Measurements from ENCODE around the gene IPCEF1.

DNA sequence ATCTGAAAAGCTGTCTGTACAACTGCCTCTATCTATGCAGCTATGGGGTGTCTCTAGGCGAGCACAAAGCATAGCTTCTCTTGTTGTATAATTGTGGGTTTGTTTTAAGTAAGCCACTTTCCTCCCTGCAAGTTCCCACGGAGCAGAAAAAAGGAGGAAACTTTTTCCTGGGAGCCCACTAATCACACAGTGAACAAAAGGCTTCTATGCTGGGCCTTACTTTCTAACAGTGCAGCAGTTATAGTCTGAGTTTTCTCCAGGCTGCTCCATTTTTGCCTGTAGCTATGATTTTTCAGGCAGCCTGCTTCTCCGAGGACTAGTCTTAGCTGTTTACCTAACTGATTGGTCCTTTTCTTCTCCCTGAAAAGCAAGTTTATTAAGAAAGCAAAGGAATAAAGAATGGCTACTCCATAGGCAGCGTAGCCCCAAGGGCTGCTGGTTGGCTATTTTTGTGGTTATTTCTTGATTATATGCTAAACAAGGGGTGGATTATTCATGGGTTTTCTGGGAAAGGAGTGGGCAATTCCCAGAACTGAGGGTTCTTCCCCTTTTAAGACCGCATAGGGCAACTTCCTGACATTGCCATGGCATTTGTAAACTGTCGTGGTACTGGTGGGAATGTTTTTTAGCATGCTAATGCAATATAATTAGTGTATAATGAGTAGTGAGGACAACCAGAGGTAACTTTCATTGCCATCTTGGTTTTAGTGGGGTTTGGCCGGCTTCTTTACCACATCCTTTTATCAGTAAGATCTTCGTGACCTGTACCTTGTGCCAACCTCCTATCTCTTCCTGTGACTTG, 233.2 kb downstream of the IPCEF1 start:
- TF ChIP-seq EZH2 (IDR thresholded peaks at IDR 0.05) (no peak), POLR2AphosphoS5 (IDR thresholded peaks at IDR 0.05; ENCODE audit: borderline replicate concordance, low read depth, low read length) (no peak)

Measured in SK-N-MC (cell line).